ENCODE results near the gene PON2. TPM values are rescaled to one million over a fixed set of nuclear protein-coding genes. Genes with fewer than 3 reads are reported as not detected.

Gene PON2
- total and polyA plus RNA-seq, 2 of the 8 experiments (the other 6 are each of a cell fraction or from before 2014, with no cell fraction given) = 20.6 to 31.0 TPM

- no peak for TF ChIP-seq TAF7 (optimal IDR thresholded peaks at IDR 0.05; ENCODE audit: borderline replicate concordance, low read depth, low read length)
- TF ChIP-seq RXRA (IDR thresholded peaks at IDR 0.05; ENCODE audit: insufficient read depth, low read depth, low read length) = no peak
- no peak for TF ChIP-seq POLR2AphosphoS5 (IDR thresholded peaks at IDR 0.05; ENCODE audit: low read depth, low read length)
- TF ChIP-seq RNF2 (IDR thresholded peaks at IDR 0.05; ENCODE audit: borderline replicate concordance, low read depth, low read length, missing control alignments, poor library complexity, severe bottlenecking) = no peak
- TF ChIP-seq BCL11A (IDR thresholded peaks at IDR 0.05; ENCODE audit: low read depth in 2 of 2, low read length in 2 of 2) = no peak
- no peak for TF ChIP-seq SP4 (IDR thresholded peaks at IDR 0.05; ENCODE audit: low read length)
- no peak for TF ChIP-seq BRCA1 (IDR thresholded peaks at IDR 0.05; ENCODE audit: low read depth, low read length)
- no peak for TF ChIP-seq TEAD4 (IDR thresholded peaks at IDR 0.05; ENCODE audit: low read depth, low read length)
These were observed 47.6 kb upstream of the PON2 start (continued) for GRCh38 chr7:95482424-95482823.
